Fibroblast of skin of right biceps (primary cell): ENCODE data around the gene CXCR6.
A peak's percentile ranks its signal among the peaks of the same experiment; 100 is the strongest.

Experiments
- DNase-seq: peaks from one replicate; pipeline ENCODE4 v3.0.0-alpha.2; 2013

CXCR6 gene

DNA sequence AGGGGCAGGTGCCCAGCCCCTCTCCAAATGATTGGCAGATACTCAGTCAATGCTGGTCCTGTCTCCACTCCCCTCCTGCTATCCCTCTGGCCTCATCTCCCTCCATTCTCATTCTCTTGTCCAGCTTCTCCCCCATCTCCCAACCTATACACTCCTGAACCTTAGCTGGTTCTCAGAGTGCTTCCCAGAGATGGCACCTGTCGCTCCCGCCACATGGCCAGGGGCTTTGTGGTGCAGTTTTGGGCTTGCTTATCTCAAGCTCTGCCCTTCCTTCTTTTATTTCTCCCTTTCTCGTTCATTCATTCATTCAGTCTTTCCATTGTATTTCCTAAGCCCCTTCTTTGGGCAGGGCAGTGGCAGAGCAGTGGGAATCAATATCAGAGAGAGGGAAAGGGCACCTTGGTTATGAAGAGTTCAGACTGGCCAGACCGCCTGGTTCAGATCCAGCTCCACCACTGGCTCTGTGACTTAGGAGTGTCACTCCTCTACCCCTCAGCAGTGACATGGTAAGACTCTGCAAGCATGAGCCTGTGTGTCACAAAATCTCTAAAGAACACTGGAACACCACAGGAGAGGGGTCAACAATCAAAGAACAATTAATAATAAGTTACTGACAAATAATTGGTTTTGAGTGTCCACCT, 20.2 kb upstream of the CXCR6 start:
- DNase-seq = no peak

- DNase-seq = peak; percentile 66
Measured at GRCh38 chr3:45923755-45924154, 19.5 kb upstream of the CXCR6 start.

DNA sequence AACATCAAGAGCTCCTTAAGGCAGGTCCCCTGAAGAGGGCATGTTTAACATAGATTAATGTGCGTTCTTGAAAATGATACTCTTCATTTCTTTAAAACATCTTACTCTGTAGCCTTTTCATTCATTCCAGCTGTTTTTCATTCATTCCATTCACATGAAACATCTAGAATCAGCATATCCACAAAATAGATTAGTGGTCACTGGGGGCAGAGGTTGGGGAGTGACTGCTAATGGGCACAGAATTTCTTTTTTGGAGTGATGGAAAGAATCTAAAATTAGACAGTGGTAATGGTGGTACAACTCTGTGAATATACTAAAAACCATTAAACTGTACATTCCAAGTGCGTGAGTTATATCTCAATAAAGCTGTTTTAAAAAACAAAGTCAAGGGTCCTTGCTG, 15.4 kb upstream of the CXCR6 start:
- peak; percentile 55 for DNase-seq

DNA sequence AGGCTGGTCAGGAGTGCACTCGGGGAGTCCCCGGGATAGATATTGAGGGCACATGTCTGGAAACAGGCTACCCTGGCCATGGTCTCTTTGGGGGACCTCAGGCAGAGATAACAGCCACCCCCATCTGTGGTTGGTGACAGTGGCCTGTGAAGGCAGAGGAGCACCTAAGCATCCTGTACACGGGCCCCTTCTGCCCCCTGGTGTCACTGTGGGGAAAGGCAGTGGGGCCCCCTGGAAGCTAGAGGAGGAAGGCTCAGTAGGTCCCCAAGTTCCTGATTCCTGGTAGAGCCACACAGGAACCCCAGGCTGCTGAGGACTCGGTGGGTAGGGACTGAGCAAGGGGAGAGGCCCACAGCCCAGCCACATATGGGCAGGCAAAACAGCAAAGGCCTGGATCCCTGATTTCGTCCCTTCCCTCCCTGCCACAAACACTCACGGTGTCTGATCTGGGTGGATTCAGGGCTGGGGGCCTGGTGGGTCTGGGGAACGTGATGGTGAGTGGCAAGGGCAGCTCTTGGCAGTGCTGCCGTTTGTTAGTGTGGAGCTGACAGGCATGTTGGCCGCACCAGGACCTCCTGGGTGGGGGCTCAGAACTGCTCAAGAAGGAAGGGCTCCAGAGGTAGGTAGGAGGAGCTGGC, 14.1 kb upstream of the CXCR6 start:
- peak; percentile 40 for DNase-seq

DNA sequence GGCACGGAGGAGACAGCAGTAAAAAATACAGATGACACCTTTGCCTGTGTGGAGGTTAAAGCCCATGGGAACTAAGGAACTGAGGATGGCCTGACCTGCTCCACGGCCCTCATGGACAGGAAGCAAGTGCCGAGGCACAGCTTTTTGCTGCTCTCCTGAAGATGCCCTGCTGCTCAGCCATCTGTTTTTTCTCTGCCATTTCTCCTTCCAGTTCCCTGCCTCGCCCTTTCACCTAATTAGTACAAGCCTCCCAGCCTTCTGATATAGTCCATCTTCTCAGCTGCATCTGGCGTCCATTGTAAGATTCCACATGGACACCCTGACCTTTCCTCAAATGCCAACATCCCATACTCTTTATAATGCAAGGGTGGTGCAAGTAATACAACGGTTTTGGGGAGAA, 11.8 kb upstream of the CXCR6 start:
- no peak for DNase-seq

GRCh38 chr3:45932112-45932511, 11.2 kb upstream of the CXCR6 start:
- DNase-seq = no peak

DNA sequence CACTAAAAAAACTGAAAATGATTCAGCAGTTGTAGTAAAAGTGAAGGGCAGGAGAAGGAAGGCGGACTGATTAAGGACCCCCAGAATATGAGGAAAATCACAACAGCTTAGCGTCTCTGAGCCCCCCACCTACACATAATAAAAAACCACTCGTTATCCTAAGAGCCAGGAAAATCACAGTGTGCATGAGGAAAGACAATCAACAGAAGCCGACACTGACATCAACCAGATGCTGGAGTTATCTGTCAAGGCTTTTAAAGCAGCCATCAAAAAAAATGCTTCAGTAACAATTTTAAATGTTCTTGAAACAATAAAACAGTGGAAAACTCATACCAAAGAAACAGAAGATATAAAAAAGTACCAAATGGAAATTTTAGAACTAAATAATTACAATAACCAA, 9.7 kb upstream of the CXCR6 start:
- DNase-seq = no peak

GRCh38 chr3:45936261-45936660, 7.0 kb upstream of the CXCR6 start:
- no peak for DNase-seq

DNA sequence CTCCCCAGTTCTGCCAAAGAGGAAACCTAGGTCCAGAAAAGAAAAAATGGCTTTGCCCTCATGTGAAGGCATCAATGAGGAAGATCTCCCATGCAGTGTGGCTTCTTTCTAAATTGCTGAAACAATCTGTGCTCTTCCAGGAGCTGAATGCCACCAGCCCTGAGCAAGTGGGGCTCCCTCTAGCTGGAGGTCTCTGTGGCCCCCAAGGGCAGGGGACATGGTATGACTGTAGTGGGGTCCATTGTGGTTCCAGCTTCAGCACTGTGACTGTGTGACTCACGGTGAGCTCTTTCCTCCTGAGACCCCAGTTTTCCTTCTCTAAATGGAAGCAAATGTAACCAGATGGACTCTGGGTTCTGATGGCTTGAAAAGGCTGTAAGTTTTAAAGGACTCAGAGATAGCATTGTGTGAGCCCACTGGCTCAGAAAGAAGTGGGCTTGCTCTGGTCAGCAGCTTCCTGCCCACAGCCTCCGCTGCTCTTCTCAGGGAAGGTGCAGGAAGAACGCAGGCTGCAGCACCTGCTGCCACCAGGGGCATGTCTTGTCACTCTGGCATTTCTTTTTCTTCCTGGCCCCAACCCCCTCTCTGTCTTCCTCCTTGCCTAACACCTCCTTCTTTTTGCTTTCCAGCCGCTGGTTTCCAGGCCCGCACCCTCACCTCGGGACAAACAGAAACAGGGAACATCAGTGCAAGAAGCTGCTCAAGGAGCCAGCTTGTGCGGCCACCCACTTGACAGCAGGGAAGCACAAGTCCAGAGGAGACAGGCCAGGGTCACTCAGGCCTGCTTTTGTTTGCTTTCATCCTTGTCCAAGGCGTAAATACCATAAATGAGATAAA, 5.8 kb upstream of the CXCR6 start:
- no peak for DNase-seq

DNA sequence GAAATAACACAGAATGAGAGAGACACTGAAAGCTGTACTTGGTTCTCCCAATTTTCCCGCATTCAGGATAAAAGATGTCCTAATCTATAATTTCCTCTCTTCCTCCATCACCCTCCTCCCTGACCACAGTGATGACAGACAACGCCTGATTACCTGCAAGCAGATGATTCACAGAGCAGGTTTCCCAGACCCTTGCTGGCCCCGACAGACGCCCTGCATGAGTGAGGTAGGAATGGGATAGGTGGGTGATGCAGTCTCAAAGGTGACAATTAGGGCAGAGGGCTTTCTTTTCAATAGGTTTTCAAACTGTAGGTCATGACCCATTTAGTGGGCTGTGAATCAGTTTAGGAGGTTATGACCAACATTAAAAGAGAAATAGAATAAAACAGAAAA, 5.2 kb upstream of the CXCR6 start:
- no peak for DNase-seq

DNA sequence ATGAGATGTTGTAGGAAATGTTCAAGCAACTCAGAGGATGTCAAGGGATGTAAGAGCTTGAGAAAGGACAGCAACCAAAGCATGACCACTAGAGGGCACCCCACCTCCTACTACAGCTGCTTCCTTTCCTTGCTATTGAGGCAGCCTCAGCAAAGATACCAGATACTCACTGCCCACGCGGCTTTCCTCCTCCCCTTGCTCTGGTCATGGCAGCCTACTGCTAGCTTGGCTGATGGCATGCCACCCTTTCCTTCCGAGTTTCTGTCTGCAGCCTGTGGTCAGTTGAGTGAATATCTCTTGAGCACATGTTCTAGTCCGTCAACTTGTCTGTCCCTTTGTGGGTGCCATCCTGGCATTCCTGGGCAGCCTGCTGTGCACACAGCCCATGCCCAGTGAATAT, 4.4 kb upstream of the CXCR6 start:
- DNase-seq = peak; percentile 81

DNA sequence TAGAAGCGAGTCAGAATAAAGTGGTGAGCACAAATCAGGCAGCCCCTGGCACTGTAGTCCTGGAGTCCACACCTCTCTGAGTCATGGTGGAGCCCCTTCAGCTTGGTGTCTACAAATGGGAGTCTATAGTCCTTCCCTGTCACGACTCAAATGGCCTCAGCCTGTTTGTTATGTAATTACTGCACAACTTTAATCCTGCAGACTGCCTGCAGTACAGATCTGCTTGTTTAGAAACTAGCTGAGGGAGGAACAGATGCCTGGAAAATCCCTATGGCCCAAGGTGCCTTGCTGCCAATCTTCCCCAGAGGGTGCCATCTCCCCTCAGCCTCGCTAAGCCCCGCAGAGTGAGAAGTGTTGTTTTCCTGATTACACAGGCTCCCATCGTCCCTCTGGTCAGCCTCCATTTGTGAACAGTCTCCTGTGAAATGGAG, 3.9 kb upstream of the CXCR6 start:
- DNase-seq = no peak

DNA sequence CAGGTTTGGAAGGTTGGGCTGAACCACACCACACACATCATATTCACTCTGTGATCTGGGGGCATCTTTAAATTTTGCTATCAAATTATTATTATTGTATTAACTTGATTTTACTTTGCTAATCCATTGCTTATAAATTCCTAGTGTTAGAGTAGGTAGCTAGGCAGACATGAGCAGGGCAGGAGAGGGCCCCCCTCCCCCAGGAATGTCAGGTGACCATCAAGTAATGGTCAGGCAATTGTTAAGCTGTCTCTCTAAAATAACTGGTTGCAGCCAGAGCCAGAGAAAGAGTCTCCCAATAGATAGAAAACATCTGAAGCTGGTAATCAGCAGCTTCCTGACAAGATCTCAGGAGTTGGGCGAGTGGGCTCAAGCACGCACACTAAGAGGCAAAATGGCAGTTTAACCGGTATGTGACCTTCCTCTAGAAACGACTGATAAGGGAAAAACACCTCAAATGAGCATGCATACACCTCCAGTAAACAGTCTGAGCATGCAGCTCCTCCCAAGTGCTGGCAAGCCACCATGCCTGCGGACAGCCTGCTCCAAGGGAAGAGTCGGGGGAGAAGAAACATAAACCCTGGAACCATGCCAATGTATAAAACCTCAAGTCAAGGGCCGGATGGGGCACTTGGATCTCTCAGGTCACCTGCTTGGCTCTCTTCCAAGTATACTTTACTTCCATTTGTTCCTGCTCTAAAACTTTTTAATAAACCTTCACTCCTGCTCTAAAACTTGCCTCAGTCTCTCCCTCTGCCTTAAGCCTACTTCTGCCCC, 3.1 kb upstream of the CXCR6 start:
- DNase-seq = no peak

DNA sequence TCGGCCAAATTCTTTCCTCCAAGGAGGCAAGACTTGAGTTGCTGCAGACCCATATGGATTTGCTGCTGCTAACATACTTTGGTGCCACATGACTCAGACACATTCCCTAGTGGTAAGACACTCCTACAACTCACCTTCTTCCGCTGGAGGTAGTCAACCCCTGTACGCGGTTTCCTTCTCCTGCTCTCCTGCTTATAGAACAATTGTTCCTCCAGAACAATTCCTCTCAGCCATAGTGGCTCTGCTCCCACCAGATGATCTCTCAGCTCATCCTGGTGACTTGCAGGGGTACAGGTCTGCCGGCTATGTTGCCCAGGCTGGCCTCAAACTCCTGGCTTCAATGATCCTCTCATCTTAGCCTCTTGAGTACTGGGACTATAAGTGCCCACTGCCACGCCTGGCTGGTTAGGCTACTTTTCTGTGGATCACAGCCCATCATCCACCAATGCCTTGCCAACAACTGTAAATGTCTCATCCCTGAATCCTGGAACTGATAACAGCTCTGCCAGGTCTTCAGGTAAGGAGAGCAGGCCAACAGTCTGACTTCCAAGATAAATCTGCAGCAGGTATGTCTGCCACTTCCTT, 2.4 kb upstream of the CXCR6 start:
- DNase-seq = no peak

- DNase-seq = no peak
Measured at GRCh38 chr3:45942051-45942825, 1.0 kb upstream of the CXCR6 start.

DNA sequence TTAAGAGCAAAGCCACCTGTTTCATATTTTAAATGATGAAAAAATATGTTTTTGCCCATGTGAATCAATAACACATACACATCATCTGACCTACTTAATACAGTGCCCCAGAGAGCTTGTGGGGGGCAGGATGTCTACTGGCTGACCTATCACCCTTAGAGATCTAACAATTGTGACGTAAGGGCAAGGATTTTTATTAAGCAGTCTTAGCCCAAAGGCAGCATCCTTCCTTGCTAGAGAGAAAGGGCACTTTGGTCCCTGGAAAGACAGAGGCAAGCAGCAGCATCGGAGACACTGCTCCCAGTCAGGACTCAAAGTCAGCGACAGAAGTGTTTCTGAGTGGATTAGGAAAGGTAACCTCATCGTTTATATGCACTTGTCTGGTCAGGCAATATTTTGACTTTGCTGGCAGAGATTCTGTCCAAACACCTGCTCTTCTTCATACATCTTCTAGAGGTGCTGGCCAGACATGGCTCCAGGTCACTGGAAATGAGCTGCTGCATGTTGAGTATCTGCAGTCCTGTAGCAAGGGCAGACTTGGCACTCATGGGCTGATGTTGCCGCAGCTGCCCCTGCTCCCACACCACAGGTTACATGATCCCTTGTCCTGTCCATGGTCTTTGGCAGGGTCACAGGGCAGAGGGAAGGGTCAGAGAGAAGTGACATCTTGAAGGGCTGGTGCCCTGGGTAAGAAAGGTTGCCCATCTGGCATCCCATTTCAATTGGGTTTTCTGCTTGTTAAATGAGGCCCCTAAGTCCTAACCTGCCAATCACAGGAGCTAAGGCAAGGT, 1.8 kb downstream of the CXCR6 start:
- DNase-seq = no peak

DNA sequence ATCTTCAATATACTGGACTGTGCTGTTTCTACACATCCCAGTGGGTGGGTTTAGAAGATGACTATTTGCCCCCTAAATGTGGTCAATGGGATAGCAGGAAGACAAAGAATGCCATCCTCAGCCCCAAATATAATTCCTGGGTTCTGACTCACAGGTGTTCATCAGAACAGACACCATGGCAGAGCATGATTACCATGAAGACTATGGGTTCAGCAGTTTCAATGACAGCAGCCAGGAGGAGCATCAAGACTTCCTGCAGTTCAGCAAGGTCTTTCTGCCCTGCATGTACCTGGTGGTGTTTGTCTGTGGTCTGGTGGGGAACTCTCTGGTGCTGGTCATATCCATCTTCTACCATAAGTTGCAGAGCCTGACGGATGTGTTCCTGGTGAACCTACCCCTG, 3.0 kb downstream of the CXCR6 start:
- peak; percentile 40 for DNase-seq

DNA sequence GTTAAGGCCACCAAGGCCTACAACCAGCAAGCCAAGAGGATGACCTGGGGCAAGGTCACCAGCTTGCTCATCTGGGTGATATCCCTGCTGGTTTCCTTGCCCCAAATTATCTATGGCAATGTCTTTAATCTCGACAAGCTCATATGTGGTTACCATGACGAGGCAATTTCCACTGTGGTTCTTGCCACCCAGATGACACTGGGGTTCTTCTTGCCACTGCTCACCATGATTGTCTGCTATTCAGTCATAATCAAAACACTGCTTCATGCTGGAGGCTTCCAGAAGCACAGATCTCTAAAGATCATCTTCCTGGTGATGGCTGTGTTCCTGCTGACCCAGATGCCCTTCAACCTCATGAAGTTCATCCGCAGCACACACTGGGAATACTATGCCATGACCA, 3.6 kb downstream of the CXCR6 start:
- no peak for DNase-seq

- peak; percentile 30 for DNase-seq
Measured at GRCh38 chr3:45947361-45947760, 4.1 kb downstream of the CXCR6 start.

DNA sequence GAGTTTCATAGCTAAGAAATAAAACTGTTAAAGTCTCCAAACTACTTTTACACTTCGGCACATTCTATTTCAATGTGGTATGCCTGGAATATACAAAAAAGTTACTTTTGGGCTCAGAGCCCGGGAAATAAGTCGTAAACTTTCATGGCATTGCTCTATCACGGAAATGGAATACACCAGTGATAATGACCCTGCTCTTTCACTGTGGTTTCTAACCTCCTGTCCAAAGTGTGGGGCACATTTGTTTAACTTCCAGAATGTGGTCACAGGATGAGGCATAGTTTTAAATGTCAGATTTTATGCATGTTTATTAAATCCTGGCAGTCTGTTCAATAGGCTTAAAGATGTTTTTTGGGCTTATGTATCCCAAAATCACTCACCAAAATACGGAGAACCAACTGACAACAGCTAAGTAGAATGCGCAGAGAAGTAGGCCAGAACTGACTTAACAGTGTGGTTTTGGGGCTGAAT, 5.1 kb downstream of the CXCR6 start:
- peak; percentile 72 for DNase-seq

DNA sequence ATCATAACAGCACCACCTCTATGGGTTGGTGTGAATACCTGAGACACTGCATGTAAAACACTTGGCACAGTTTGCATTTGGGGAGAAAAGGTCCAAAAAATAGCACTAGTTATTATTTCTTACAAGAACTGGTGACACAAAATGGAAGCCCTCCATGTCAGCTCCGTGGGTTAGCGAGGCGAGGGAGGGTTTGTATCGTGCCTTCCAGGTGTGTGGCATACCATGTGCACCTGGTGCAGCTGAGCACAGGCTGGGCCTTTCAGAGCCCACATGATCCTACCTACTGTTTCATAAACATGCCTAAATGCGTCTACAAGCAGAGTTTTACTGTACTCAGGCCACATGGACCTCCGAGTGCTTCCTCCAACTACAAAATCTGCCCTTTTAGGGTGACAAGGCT, 5.6 kb downstream of the CXCR6 start:
- no peak for DNase-seq
